Activated CD4-positive, alpha-beta T cell treated with anti-CD3 and anti-CD28 coated beads, Interleukin-2, Interleukin-6, amounts not matched to agents 100 ng/mL and 50 ng/mL, durations not matched to agents 16 hours and 8 hours (primary cell): ENCODE measurements around the gene CERT1.
A peak's percentile ranks its signal among the peaks of the same experiment; 100 is the strongest.
"Not testable (repeated sequence)": the region's sequence is repeated elsewhere in the genome, so short reads cannot be mapped to it uniquely, and the experiment has no call there.

Experiments
- DNase-seq: peaks from one replicate; pipeline ENCODE4 v3.0.0-alpha.2; 2020

The CERT1 gene

GRCh38 chr5:75511435-75512382 lies at the start of gene CERT1, which contains the start of gene POLK:
Gene CERT1, minus strand, starts transcription at chr5:75511629. Its CDS starts 422 bp downstream, at chr5:75511207.
Gene POLK, plus strand, starts transcription at chr5:75511891.
- DNase-seq, result peak; percentile 99

- DNase-seq, result not testable (repeated sequence)
These were observed 49.2 kb upstream of the CERT1 start for GRCh38 chr5:75560655-75561054.

GRCh38 chr5:75558981-75559632 lies 47.7 kb upstream of the CERT1 start:
- peak; percentile 8 for DNase-seq

DNA sequence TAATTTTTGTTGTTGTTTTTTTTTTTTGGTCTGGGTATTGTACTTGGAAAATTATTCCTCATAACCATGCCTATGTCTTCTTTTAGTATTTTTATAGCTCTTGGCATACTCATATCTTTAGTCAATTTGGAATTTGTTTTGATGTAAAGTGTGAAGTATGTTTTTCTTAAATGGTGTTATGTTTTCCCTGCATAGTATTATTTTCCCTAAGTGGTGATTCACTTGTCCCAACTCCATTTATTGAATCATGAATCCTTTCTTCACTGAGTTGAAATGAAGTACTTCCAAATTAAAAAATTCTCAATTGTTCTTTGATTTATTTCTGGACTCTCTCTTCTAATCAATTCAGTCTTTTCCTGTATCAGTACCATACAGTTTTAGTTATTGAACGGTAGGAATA lies 46.8 kb upstream of the CERT1 start:
- no peak for DNase-seq

GRCh38 chr5:75553358-75553757 lies 41.9 kb upstream of the CERT1 start:
- DNase-seq, result no peak

- DNase-seq, result no peak
These were observed 41.3 kb upstream of the CERT1 start for GRCh38 chr5:75552764-75553163.

GRCh38 chr5:75551471-75551870 lies 40.0 kb upstream of the CERT1 start:
- DNase-seq, result no peak

DNA sequence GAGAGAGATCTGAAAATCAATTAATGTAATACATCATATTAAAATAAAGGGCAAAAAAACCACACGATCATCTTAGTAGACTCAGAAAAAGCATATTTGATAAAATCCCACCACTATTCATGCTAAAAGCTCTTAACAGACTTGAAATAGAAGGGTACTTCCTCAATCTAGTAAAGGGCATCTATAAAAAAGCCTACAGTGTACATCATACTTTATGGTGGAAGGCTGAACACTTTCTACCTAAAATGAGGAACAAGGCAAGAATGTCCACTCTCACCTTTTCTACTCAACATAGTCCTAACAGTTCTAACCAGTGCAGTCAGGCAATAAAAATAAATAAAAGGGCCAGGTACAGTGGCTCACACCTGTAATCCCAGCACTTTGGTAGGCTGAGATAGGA lies 39.2 kb upstream of the CERT1 start:
- DNase-seq, result no peak

- no peak for DNase-seq
These were observed 36.4 kb upstream of the CERT1 start for GRCh38 chr5:75547812-75548211.

GRCh38 chr5:75546830-75547229 lies 35.4 kb upstream of the CERT1 start:
- no peak for DNase-seq

DNA sequence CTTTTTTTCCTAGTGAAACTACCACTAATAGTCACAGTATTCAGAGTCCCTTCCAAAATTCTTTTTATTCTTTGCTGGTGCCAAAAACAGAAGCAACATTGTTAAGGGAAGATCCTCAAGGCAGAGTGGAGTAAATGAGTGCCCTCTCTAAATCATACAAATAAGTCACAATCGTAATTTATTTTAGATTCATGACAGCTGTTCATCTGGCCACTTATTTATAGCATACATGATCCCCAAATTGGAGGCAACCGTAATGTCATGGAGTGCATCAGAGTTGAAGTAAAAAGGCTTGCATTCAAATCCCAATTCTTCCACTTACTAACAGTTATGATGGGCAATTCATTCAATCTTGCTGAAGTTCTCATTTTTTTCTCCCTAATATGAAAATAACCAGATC lies 33.7 kb upstream of the CERT1 start:
- no peak for DNase-seq

GRCh38 chr5:75538211-75538610 lies 26.8 kb upstream of the CERT1 start:
- no peak for DNase-seq

GRCh38 chr5:75536694-75537360 lies 25.4 kb upstream of the CERT1 start:
- DNase-seq, result no peak

- DNase-seq, result no peak
These were observed 24.7 kb upstream of the CERT1 start for GRCh38 chr5:75536147-75536546.

- no peak for DNase-seq
These were observed 23.3 kb upstream of the CERT1 start for GRCh38 chr5:75534734-75535133.

DNA sequence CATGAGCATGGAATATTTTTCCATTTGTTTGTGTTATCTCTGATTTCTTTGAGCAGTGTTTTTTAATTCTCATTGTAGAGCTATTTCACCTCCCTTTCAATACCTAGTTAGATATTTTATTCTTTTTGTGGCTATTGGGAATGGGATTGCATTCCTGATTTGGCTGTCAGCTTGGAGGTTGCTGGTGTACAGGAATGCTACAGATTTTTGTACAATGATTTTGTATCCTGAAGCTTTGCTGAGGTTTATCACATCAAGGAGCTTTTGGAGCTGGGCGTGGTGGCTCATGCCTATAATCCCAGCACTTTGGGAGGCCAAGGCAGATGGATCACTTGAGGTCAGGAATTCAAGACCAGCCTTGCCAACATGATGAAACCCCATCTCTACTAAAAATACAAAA lies 22.3 kb upstream of the CERT1 start:
- DNase-seq, result not testable (repeated sequence)

- DNase-seq, result no peak
These were observed 20.8 kb upstream of the CERT1 start for GRCh38 chr5:75532190-75532589.

DNA sequence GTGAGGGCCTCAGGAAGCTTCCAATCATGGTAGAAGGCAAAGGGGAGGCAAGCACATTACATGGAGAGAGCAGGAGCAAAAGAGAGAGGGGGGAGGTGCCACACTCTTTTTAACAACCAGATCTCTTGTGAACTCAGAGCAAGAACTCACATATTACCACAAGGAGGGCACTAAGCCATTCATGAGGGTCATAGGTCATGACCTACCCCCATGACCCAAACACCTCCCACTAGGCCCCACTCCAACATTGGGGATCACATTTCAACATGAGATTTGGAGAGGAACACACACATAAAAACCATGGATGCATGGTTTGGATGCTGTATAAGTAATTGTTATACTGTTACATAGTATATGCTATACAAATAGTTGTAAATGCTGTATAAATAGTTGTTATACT lies 17.8 kb upstream of the CERT1 start:
- DNase-seq, result no peak

DNA sequence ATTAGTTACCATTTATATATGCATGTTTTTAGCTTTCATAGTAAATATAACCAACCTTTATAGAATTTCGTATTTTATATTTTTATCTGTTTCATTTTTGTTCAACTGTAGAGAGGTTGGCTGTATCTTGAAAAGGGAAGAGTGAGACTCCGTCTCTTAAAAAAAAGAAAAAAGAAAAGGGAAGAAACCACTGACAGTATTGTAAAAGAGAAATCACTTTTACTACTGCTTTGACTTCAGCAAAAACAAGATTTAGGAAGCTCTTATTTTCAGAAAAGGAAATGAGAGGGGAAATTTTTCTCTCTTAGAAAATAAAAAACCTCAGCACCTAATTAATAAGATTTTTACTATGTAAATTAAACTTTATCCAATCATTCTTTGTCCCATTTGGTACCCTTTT lies 14.6 kb upstream of the CERT1 start:
- DNase-seq, result no peak

GRCh38 chr5:75525344-75525743 lies 13.9 kb upstream of the CERT1 start:
- DNase-seq, result no peak

DNA sequence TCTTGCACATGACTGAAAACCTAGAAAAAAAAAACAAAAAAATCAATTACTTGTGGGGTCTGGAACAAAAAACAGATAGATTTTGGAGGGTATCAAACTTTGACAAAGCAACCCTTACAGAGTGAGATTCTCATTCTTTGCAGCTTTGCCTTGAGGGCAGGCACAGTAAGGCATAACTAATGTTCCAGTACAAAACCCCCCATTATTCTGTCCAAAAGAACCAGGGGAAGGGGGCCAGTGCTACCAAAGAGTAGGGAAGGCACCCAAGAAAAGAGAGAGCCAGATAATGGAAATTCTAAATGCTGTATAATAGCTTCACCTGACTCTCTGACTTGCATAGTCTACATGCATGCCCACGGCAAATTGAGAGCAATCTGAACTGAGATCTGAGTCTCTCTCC lies 13.2 kb upstream of the CERT1 start:
- DNase-seq, result no peak

GRCh38 chr5:75524071-75524470 lies 12.6 kb upstream of the CERT1 start:
- peak; percentile 44 for DNase-seq

- no peak for DNase-seq
These were observed 11.8 kb upstream of the CERT1 start for GRCh38 chr5:75523275-75523674.

GRCh38 chr5:75522542-75522941 lies 11.1 kb upstream of the CERT1 start:
- DNase-seq, result no peak
